Ramos (cell line): ENCODE results near the gene WDR82.

ENCODE experiments used
- in situ Hi-C: fragments of 300-500 bp; cut with MboI; formaldehyde crosslinking; loops from one replicate; pipeline ENCODE4 v1.14.3; 2022; ENCODE audit warnings: low sequenced_read_pairs; ENCODE audit not compliant: unreplicated experiment

WDR82 gene, protein sequence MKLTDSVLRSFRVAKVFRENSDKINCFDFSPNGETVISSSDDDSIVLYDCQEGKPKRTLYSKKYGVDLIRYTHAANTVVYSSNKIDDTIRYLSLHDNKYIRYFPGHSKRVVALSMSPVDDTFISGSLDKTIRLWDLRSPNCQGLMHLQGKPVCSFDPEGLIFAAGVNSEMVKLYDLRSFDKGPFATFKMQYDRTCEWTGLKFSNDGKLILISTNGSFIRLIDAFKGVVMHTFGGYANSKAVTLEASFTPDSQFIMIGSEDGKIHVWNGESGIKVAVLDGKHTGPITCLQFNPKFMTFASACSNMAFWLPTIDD

DNA sequence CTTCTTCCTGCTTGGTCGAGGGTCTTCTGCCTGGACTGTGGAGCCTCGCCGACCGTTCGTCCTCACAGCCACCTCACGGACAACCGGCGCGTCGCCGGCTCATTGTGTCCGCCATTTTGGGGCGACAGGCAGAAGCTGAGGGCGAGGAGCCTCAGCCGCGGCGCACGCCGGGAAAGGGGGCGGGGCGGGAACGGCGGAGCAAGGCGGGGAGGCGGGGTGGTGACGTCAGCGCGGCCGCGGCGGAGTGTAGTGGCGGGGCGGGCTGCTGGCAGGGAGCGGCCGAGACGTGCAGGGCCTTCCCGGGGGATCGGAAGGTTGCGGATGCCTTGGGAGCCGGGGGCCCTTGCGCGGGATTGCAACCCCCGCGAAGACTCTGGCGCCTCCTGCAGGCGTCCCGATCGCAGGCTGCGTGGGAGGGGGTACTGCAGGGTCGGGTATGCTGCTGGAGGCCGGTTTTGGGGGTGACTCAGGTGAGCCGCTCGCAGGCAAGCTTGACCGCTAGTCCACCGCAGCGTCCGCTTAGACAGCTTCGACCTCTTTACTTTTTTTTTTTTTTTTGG lies at the start of gene WDR82:
WDR82 (minus strand) TSS at position 140 of the 560 bp plus-strand sequence. CDS start 288 bp downstream, outside the sequence.
- in situ Hi-C loops, result no loop called here

DNA sequence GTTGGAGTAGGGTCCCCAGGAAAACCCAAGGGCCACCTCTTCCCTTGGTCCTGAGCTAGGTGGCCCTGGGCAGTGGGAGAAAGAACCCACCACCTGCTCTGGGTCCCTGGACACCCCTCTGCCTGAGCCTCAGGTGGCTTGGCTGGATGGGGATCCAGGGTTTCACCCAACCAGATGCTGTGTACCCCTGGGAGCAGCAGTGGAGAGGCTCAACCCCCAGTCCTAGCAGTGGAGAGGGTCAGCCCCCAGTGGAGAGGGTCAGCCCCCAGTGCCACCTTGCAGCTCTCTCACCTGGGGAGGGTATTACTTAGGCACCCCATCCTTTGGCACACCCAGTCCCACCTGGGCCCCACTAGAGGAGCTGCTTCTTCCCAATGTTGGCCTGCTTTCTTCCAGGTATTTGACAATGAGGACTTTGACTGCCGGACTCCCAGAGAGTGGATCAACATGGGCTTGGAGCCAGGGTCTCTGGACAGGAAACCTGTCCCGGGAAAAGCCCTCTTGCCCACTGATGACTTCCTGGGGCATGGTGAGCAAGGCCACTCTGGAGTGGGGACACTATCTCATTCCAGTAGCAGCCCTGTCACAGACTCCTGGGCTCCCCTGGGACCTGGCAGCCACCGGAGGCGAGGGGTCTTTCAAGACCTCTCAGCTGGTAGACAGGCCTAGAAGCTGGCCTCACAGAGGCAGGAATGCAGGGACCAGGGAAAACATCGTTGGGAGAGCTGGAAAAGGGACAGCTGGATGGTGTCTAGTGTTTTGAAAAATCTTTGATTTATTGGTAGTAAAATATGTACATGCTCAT lies 49.2 kb upstream of the WDR82 start:
- in situ Hi-C loops, result no loop called here

DNA sequence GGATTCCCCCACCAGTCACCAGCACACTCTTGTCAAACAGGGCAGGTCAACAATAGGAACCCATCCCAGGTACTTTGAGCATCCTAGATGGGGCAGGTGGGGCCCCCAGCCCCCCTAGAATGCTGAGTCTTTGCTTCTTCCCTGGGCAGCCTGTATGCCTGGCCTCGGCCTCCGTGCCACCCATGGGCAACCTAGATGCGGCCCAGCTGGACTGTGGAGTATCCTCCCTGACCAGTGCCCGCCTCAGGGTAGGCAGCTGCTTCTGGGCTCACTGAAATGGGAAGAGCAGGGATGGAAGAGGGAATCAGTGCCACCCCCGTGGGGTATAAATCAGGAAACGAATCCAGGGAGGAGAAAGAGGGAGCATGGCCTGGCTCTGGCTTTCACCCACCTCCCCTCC lies 48.5 kb upstream of the WDR82 start:
- in situ Hi-C loops, result no loop called here

DNA sequence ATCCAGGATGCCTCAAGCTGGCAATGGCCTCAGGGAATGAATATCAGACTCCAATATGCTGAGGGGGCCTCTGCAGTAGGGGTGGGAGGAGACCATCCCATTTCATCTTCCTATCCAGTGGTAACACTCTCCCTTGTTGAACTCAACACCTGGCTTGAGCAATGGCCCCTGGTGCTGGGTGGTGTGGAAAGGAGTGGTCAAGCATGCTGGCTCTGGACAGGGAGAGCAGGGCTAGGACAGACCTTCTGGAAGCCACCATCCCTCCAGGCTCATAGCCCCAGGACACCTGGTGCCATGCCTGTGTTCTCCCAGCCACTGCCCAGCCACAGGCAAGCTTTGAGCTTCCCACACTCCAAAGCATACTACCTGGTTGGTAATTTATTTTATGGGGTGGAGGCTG lies 47.2 kb upstream of the WDR82 start:
- in situ Hi-C loops, result no loop called here

DNA sequence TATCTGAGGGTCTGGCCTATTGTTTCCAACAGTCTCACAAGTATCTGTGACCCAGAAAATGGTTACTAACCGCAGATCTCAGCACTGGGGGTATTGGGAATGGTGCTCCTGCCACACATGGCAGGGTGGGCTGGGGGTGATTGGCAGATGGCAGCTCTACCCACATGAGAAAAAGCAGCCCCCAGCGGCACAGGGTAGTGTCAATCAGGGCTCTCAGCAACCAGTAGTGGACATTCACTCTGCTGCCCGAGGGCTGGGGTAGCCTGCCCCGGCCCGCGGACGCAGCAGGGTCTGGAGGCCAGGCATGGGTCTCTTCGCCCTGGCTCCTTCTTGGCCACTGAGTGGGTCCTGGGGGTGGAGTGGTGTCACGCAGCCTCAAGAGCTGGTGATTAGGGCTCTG lies 46.2 kb upstream of the WDR82 start:
- in situ Hi-C loops, result no loop called here

DNA sequence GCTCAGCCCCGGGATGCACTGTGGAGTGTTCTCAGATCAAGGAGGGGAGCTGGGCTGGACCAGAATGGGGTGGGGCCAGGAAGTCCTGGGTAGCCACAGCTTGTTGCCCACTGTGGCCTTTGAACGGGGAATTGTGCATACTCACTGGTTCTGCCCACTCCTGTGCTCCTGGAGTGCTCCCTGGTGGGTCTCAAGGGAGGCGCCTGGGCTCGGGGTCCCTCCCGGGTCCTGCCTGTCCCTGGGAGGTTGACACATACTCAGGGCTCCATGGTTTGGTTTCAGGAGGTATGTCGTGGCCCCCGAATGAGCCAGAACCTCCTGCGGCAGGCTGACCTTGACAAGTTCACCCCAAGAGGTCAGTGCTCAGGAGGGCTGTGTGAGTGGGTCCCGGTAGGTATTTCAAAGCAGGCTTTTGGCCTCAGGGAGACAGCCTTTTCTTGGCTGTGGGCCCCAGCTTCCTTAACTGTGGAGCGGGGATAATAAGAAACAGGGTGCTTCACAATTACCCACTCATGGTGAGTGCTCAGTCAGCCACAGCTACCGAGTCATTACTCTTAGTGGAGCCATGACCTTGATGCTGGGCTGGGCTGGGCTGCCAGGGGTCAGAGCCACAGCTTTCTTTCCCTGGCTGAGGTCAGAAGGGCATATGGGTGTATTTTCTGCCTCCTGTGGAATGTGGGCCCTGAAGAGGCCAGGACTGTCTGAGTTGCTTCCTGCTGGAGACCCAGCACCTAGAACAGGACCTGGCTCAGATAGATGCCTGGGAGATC lies 45.3 kb upstream of the WDR82 start:
- in situ Hi-C loops, result no loop called here

DNA sequence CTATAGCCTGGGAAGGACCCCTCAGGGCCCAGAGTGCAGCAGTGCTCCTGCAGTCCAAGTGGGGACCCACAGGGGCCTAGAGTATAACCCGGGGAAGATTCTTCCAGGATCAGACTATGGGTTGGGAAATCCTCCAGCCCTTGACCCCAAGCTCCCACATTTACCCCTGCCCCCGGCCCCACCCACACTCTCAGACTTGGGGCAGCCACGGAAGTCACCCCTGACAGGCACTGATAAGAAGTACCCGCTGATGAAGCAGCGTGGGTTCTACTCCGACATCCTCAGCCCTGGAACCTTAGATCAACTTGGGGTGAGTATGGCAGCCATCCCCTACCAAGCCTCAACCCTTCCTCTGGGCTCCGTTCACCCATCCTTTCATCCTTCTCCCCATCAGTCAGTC lies 44.0 kb upstream of the WDR82 start:
- in situ Hi-C loops, result no loop called here

DNA sequence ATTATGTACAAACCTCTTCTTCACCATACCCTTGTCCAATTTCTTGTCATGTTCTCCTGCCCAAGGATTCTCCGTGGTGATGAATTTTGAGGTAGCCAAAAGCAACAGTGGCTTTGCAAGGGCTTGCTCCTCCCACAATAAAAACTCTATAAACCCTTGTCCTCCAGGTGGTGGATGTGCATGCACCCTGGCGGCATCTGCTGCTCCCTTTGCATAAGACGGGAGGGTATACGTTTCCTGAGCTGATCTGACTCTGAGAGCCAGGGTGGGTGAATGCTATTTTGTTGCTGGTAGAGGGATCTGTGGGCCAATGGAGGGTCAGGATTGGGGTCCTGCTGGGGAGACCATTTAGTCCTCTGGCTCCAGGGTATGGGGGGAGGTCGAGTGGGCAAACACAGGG lies 43.0 kb upstream of the WDR82 start:
- in situ Hi-C loops, result no loop called here

DNA sequence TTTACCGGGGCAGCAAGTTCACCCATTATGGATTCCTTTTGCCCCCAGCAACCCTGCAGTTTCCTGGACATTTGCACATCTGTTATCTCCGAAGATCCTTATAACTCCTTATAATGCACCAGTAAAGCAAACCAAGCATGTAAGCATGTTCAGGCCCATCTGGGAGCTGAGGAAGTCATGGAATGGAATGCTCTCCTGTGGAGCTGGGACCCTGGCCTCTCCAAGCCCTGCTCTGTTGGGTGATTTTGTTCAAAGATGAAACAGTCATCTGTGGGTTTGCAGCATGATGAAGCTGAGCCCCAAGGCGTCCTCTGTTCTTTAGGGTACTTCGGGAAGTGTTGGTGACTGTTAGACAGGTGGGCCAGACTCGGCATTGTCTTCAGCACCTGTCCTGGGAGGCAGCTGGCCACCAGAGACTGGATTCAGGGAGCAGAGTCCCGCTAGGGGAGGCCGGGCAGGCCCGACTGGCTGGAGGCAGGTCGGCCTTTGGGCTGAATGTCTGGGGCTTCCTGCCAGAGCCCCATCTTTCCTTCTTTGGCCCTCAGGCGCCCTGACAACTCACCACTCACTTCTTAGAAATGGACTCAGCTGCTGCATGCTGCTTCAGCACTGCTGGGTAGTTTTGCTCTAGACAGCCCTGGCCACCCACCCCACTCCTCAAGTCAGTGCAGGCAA lies 41.6 kb upstream of the WDR82 start:
- in situ Hi-C loops, result no loop called here

DNA sequence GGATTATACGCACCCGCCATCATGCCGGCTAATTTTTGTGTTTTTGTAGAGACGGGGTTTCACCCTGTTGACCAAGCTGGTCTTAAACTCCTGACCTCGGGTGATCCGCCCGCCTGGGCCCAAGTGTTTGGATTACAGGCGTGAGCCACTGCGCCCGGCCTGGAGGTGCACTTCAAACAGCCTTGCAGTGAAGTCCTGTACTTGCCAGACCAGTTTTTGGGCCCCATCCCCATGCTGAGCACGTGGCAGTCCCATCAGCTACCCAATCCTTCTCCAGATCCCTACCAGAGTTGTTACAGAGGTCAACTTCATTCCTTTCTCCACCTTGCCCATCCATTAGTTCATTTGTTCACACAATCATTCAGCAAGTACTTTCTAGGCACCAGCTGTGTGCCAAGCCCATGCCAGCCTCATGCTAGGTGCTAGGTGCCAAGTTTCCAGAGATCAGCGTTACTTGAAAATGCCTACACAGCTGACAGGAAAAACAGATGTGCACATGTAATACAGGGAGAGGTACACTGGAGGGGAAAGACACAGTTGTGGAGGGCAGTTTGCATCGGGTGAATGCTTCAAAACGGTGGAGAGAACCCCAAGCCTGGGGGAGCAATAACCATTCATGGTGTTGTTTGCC lies 39.9 kb upstream of the WDR82 start:
- in situ Hi-C loops, result no loop called here

DNA sequence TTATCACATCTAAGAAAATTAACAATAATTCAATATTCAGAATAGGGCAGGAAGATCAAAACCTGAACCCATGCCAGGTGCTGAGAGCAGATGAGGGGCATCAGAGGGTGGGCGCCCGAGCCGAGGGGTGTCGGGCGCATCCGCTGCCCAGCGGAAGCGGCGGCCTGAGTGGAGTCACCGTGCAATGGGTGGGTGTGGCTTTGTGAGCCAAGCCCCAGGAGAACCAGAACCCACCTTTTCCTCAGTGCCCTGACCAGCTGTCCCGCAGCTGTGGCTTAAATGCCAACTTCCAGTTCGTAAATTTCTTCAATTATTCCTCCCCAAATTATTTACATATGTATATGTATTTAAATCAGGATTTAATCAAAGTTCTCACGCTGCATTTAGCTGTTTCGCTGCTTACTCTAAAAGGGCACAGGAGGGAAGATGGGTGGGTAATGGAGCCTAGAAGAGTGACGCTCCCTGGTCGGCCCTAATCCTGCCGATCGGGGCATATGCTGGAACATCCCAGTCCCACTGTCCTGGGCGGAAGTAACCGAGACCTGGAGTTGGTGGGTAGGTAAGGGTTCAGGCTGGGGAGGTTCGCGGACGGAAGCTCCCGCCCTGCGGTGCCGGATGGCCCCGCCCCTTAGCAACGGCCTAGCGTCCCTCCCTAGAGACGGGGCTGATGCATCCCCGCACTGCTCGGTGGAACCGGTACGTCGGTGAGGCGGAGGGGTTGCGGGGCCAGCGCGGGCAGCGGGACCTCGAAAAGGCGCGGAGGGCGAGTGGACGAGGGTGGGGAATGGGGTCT lies 39.0 kb upstream of the WDR82 start:
- in situ Hi-C loops, result no loop called here

DNA sequence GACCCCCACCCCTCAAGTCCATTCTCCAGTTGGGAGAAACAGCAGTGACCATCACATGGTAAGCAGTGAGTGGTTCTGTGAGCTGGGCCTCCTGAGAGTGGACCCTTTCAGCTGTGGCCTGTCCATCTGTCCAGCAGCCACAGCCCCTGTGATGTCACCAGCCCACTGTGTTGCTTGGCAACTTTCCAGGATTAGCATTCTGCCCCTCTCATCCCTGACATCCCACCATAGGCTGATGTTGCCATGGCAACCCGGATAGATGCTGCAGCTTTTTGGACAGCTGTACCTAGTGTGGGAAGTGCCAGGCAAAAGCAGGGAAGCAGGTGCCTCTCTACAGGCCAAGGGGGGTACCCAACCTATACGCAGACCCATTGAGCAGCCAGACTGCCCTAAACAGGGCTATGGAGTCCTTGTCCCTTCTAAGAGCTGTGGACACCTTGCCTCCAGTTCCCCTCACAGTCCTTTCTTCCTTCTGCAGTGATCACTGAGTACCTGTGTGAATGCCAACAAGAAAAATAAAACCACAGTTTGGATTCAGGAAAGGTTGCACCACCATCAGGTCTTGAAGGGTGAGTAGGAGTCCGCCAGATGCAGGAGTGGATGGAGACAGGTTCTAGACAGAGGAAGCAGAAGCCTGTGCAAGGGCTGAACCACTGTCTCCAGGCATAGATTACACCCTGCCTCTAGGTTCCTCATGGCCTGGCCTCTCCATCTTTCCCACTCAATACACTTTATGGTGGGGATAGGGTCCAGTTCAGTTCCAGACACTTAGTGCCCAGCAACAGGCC lies 37.7 kb upstream of the WDR82 start, which contains the start of gene DNAH1:
DNAH1 (plus strand) TSS at position 343 of the 788 bp plus-strand sequence. CDS start 6,124 bp downstream, outside the sequence.
- in situ Hi-C loops, result no loop called here

DNA sequence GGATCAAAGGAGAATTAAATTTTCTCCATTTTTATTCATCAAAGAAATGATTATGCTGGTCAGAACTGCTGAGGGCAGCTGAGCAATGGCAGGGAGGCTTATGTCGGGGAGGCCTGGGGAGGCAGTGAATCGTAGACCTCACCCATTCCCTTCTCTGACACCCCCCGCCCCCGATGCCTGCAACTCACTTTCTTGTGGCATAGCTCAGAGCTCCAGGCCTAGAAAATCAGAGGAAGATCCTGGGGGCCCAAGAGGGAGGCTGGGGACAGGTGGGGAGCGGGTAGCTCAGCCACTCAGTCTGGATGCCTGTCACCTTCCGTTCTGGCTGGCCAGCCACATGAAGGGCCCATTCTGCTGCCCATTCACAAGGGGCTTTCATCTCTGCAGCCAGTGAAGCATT lies 36.6 kb upstream of the WDR82 start:
- in situ Hi-C loops, result no loop called here

DNA sequence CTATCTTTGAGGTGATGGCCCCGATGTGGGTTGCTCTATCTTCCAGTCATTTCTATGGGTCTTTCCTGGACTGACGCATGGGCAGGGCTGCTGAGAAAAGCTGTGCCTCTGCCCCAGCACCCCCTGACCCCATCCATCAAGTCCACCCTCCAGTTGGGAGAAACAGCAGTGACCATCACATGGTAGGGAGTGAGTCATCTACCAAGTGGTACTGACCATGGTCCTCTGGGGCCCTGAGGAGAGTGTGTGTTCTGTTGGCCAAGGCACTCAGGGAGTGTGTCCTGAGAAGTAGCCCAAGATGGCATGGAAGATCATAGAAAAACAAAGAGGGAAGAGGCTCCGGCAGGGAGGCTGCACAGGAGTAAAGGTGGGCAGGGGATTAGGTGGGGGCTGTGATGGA lies 36.0 kb upstream of the WDR82 start:
- in situ Hi-C loops, result no loop called here

DNA sequence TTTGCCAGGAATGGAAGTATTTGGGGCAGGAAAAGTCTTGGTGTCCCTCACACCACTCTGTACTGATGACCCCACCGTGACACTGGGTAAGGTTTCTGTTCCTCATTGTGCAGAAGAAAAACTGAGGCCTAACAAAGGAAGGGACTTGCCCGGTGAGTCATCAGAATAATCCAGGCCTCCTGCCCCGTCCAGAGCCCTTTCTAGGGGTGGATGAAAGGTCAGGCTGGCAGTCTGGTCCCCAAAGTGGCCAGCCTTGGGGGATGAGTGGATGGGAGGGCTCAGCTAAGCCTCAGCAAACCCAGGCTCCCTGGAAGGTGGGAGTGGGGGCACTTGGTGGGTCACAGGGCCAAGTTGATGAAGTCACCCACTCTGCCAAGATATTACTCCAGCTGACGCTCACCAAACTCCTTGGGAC lies 35.3 kb upstream of the WDR82 start:
- in situ Hi-C loops, result no loop called here

DNA sequence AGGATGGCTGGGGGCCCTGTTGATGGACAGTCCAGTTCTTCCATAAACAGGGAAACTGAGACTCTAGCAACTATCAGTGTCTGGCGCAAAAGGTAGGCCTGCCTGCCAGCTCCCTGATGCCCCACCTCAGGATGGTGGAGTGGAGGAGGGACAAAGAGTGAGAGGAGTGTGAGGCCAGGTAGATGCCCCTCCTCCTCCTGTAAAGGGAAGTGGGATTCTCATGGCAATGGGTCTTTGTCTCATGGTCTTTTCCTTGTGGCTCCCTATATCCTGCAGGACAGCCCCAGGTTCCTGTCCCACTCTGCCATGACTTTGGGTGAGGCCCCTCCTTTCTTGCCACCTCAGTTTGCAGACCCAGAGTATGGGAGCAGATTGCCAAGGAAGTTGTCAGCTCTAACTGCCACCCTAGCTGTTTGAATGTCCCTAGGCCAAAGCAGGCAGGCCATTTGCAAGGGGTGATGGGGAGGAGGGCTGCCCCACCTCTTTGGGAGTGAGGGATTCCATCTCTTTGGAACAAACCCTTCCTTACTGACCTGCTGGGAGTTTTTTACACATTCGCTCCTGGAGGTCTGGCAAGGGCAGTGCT lies 34.8 kb upstream of the WDR82 start:
- in situ Hi-C loops, result no loop called here

DNA sequence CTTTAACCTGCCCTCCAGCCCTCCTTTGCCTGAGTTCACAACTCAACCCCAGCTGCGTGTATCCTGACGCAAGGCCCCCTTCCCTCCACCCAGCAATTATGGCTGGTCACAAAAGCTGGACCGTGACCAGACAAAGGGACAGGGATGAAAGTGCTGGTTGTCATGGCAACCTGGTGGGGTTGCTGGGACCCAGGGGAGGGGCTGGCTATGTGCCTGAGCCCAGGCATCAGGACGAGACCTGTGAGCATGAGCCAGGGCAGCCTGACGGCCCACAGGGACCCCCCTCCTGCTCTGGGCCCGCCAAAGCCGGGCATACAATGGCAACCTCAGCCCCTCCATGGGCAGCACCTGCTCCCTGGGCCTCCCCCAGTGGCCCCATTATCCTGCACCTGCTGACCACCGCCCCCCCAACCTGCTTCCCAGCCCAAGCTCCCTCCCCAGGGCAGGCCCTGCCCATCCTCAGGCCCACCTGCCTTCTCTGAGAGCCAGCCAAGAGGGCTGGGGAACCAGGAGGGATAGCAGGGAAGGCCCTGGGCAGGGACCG lies 33.2 kb upstream of the WDR82 start:
- in situ Hi-C loops, result no loop called here
